Measurements from ENCODE around the gene CLASP1.
"Not testable (repeated sequence)": the region's sequence is repeated elsewhere in the genome, so short reads cannot be mapped to it uniquely, and the experiment has no call there.

CLASP1 gene

GRCh38 chr2:121476684-121477083 is 172.6 kb downstream of the CLASP1 start:
- DNase-seq, result peak in 7 of 56 donors; percentile 17 to 45 (median 29)

- DNase-seq, result no peak
Measured at GRCh38 chr2:121475811-121476571, 173.3 kb downstream of the CLASP1 start.

DNA sequence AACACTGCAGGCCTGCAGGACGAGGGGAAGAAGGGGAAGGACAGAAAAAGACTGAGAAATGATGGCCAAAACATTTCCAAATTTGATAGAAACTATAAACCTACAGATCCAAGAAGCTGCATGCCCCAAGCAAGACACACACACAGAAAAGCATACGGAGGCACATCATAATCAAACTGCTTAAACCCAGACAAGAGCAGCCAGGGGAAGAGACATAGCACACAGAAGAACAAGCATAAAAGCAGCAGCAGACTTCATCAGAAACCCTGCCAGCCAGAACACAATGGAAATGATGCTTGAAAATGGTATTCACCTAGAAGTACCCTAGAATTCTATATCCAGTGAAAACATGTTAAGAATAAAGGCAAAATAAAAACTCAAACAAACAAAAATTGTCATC is 175.8 kb downstream of the CLASP1 start:
- DNase-seq, result no peak

- no peak for DNase-seq
Measured at GRCh38 chr2:121472470-121472993, 176.7 kb downstream of the CLASP1 start.

DNA sequence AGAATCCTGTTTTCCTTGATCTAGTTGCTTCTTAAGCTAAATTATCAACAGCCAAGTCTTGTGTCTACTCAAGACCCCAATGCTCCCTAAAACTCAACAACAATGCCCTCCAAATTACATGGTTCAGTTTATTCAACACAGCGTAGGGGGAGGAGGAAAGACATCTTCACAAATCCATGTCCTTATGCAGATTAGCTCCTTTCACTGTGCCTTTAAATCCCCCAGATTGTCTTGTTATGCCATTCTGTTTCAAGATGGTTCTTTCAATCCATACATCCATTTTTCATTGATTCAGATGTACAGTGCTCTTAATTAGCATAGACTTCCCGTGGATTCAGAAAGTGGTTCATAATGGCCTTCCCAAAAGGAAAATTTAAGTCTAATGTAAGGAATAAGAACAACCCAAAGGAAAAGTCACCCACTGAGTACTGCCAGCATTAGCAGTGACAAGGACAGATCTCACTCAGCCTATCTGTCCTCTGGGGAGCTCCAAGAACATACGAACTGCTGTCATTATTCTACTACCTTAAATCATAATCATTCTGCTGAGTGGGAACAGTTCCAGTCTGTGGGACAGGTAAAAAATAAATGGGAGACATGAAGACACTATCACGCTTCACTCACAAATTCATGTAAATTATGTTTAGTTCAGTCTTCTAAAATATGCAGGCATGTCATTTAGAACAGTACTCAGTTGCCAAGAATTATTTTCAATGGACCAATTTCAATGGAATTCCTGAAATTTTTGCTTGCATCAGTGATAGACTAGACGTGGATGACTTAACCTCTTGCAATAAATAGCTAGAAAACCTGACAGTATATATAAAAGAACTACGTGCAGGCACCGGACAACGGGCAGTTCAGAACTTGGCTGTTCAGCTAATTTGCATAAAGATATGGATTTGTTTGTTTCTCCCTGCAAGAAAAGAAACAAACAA is 177.5 kb downstream of the CLASP1 start:
- no peak for DNase-seq

- DNase-seq, result no peak
Measured at GRCh38 chr2:121470917-121471316, 178.3 kb downstream of the CLASP1 start.

DNA sequence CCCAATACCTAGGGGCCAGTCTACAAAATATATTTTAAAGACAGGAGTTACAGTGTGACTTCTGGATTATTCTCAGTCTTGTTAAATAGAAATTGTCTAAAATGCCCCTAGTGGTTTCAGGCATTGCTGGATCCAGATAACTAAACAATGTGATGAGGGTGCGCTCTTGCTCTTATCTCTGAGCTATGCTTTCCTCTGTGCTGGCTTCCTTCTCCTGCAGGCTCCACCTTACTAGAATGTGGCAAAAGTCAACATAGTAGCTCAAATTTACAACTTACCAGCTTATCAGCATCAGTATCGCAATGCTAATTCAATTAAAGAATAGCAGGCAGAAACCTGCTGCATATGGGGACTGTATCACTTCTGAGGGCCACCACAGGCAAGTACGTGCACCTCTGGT is 179.9 kb downstream of the CLASP1 start:
- DNase-seq, result no peak

- DNase-seq, result no peak
Measured at GRCh38 chr2:121468936-121469335, 180.3 kb downstream of the CLASP1 start.

DNA sequence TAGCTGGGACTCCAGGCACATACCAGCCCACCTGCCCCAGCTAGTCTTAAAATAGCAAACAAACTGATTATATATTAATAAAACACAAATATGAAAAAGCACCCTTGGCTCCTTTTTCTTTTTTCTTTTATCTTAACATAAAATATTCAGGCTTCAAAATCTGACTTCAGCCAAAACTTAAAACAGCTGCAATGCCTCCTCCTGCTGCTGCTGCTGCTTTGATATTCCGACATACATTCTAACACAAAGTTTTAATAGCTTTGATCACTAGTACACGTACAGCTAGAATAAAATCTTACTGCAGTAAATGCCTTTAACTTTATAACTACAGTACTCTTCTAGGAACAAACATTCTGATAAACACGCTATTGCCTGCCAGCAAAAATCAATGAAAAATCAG is 190.0 kb downstream of the CLASP1 start:
- no peak for DNase-seq

GRCh38 chr2:121456325-121456724 is 192.9 kb downstream of the CLASP1 start:
- DNase-seq, result no peak

DNA sequence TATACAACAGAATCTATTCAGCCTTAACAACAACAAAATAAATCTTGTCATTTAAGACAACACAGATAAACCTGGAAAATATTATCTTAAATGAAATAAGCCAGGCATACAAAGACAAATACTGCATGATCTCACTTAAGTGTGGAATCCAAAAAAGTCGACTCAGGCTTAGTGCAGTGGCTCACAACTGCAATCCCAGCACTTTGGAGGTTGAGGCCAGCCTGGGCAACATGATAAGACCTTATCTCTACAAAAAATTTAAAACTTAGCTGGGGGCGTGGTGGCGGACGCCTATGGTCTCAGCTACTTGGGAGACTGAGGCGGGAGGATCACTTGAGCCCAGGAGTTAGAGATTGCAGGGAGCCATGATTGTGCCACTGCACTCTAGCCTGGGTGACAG is 193.8 kb downstream of the CLASP1 start:
- DNase-seq, result no peak

GRCh38 chr2:121454549-121455090 is 194.6 kb downstream of the CLASP1 start:
- DNase-seq, result no peak

- no peak for DNase-seq
Measured at GRCh38 chr2:121451398-121451797, 197.9 kb downstream of the CLASP1 start.

DNA sequence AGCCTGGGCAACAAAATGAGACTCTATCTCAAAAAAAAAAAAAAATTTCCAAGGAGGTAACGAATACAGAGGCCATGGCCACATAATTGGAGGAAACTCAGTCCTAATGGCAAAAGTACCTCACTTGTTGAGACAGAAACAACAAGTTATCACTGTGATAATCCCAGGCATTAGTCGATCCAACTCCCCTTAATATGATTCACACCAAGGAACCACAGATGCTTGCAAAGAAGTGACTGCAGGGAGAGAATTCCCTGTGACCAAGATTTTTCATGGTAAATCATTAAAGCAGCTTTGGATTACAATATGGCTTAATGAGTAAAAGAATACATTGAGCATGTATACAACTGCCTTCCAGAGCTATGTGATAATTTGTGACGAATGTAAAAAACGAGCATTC is 199.0 kb downstream of the CLASP1 start:
- no peak for DNase-seq

DNA sequence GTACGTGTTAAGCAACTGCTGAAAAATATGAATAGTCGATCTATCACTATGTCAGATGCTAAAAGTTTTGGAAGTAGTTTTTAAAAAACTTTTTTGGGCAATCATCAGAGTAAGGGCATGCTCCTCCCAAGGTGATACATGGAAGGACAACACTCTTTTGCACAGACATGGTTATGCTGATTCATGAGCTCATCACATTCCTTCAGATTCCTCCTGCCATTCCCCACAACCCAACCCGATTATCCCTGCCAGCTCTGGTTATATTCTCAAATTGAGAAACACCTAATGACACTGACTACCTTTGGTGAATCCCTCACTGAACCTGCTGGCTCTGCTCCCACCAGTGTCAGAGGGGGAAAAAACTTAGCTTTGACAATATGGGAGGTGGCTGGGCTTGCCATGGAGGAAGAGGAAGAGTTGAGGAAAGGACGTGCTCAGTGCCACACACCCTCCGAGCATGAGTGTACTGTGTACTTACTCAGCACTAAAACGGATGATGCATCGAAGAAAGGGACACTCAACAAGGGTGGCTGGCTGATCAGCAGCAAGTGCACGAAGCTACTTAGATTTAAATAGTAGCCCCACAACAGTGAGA is 202.5 kb downstream of the CLASP1 start:
- DNase-seq, result no peak

GRCh38 chr2:121442889-121443288 is 206.4 kb downstream of the CLASP1 start:
- DNase-seq, result peak in 1 of 56 donors; percentile 4

DNA sequence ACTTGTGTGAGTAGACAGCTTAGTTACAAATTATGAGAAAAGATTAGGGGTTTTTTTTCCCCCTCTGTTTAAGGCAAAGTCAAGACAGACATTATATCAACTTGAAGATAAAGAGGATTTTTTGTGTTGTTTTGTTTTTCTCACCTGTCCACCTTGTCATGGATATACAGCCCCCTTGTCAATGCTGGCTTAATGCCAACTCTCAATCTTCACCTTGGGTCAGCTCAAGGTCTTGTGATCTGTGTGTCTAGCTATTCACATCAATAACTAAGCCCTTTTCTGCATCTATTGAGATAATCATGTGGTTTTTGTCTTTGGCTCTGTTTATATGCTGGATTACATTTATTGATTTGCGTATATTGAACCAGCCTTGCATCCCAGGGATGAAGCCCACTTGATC is 211.0 kb downstream of the CLASP1 start:
- not testable (repeated sequence) for DNase-seq

DNA sequence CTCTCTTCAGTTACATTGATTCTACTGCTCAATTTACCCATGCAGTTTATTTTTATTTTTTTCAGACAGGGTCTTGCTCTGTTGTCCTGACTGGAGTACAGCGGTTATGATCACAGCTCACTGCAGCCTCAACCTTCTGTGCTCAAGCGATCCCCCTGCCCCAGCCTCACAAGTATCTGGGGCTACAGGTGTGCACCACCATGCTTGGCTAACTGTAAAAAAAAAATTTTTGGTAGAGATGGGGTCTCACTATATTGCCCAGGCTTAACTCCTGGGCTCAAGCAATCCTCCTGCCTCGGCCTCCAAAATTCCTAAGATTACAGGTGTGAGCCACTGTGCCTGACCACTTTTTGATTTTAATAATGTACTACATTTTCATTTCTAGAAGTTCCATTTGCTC is 212.3 kb downstream of the CLASP1 start:
- DNase-seq, result no peak

DNA sequence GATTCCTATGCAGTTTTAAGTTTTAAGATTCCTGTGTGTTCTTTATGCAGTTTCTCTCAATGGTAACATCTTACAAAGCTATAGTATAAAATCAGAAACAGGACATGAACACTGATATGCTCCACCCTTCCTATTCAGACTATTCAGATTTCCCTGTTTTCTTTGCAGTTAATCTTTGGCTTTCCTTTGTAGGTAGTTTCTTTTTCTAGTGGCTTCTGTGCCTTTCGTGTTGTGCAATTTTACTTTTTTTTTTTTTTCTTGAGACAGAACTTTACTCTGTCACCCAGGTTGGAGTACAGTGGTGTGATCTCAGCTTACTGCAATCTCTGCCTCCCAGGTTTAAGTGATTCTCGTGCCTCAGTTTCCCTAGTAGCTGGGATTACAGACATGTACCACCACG is 213.5 kb downstream of the CLASP1 start:
- DNase-seq, result no peak

- no peak for DNase-seq
Measured at GRCh38 chr2:121431214-121431613, 218.0 kb downstream of the CLASP1 start.

GRCh38 chr2:121429927-121430520 is 219.2 kb downstream of the CLASP1 start:
- no peak for DNase-seq
